GM18861 (cell line): ENCODE results near the gene SCAMP5.

Experiments
- ATAC-seq: cut with Tn5 transposase; IDR thresholded peaks from one replicate; pipeline ENCODE4 v1.9.1; 2021; ENCODE audit not compliant: unreplicated experiment

SCAMP5 gene

GRCh38 chr15:75021341-75021740, 26.0 kb downstream of the SCAMP5 start:
- ATAC-seq: no peak

- ATAC-seq: no peak
These were observed 27.4 kb downstream of the SCAMP5 start for GRCh38 chr15:75022783-75023180.

DNA sequence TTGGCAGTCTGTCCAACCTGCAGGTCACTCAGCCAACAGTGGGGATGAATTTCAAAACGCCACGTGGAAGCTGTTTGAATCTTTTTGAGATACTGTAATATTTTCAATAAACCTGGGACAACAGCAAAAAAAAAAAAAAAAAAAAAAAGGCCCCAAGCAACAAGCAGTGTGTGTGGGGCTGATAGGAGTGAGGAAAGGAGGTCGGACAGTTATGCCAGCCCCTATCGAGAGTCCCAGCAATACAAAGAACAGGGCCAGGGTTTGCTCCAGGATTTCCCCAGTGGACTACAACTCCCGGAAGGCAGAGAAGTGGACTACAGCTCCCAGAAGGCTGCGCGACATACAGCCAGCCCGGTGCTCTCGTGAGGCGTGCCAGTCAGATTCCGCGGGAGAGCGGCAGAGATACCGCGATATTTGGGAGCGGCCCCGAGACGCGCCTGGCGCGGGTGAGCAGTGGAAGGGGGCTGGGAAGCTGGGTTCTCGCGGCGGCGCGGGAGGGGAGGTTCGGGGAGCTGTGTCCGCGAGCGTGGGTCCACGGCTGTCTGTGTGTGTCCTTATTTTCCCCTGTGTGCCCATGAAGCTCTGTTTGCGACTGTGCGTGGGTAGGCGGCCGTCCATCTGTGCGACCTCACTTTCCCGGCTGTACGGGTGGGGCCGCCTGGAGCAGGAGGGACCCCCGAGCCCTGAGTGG, 28.0 kb downstream of the SCAMP5 start, which contains the start of gene PPCDC:
PPCDC (plus strand) TSS at position 410 of the 691 bp plus-strand sequence. CDS start 4,729 bp downstream, outside the sequence.
- ATAC-seq: peak; percentile 93

DNA sequence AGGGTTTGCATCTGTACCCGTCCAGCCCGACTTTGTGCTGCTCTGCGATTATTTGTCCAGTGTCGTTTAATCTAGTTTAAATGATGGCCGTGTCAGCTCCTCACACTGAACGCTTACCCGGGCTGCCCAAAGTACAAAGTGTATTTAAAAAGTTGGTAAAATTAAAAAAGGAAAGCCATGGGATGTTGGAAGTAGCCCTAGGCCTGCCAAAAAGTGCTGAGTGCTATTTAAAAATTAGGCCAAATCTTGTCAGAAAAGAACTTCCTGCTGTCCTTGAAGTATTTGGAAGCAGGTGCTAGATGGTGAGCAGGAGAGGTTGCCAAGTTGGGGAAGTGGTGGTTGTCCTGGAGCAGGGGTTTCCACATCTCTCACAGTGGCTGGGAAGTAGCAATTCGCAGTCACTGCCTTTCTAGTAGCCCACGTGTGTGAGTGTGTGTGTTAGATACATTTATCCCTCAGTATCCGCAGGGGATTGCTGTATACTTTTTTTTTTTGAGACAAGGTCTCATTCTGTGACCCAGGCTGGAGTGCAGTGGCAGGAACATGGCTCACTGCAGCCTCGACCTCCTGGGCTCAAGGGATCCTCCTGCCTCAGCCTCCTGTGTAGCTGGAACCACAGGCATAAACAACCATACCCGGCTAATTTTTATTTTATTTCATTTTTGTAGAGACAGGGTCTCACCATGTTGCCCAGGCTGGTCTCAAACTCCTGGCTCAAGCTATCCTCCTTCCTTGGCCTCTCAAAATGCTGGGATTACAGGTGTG, 28.7 kb downstream of the SCAMP5 start:
- ATAC-seq: no peak

DNA sequence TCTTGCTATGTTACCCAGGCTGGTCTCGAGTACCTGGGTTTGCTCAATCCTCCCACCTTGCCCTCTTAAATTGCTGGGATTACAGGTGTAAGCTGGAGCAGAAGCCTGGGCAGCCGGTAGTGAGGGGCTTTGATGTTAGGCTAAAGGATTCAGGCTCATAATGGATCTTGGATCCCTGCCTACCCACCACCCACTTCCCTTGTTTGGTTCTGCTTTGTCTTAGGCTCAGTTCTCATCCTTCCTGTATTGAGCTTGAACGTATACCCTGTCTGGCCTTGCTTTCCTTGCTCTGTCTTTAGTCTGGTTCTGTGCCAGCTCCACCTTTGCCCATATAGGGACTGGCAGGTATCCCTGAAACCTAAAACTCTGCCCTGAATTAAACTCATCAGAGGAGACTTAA, 29.7 kb downstream of the SCAMP5 start:
- no peak for ATAC-seq

- ATAC-seq: no peak
These were observed 30.3 kb downstream of the SCAMP5 start for GRCh38 chr15:75025548-75026260.

- no peak for ATAC-seq
These were observed 32.2 kb downstream of the SCAMP5 start for GRCh38 chr15:75027551-75027950.

GRCh38 chr15:75028991-75029377, 33.6 kb downstream of the SCAMP5 start:
- no peak for ATAC-seq

DNA sequence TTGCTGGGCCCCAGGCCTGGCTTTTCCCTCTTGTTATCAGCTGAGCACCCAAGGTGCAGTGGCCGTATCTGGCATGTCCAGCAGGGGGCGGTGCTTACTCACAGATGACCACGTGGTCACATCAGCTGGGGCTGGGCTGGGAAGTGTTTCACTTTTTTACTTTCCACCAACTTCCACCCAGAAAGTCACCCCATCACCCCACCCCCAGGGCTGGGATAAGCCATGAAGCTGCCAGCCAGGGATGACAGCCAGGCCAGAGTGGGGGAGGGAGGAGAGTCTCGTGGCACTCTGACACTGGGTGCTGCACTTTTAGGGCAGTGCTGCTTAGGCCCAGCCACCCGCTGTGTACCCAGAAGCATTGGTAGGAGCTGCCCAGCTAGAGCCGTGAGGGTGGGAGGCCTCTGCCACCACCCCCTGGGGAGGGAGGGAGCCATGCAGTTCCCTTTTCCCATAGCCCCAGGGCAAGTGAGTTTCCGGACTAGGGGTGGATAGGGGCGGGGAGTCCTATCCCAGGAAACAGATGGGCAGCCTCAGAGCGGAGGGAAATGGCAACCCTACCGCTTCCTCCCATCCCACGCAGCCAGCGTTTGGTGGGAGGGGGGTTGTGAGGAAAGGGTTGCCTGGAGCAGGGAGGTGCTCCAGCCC, 34.1 kb downstream of the SCAMP5 start:
- no peak for ATAC-seq

DNA sequence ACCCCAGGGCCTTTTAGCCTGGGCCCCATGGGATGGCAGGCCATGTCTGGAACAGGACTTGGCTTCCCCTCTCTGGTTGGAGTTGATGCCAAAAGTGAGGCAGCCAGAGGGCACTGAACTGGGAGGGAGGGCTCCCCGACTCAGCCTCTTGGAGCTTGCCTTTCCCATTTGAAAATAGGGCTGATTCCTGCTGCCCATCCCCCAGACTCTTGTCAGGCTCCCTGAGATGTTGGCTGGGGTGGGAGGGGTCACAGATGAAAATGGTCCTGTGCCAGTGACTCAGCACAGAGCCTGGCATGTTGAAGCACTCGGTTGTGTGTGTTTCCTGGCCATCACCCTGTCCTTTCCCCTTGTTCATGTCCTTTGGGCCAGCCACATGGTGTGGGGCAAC, 34.7 kb downstream of the SCAMP5 start:
- ATAC-seq: no peak

- ATAC-seq: no peak
These were observed 35.1 kb downstream of the SCAMP5 start for GRCh38 chr15:75030424-75030823.

GRCh38 chr15:75031848-75032247, 36.5 kb downstream of the SCAMP5 start:
- ATAC-seq: no peak

DNA sequence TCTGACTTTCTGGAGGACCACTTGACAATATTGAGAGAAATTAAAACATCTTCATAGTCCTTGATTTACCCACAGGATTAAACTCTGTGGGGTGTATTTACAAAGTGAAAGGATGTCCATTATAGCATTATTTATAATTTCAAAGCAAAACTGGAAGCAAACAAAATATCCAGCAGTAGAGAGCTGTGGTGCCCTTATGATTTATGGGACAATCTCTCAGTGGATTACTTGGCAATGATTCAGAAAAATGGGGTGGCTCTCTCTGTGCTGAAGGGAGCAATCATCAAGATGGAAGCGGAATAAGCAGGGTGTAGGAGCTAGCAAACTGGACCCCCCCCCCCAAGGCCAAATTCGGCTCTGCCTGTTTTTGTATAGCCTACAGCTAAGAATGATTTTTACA, 37.0 kb downstream of the SCAMP5 start:
- ATAC-seq: no peak

GRCh38 chr15:75033809-75034208, 38.4 kb downstream of the SCAMP5 start:
- ATAC-seq: no peak

DNA sequence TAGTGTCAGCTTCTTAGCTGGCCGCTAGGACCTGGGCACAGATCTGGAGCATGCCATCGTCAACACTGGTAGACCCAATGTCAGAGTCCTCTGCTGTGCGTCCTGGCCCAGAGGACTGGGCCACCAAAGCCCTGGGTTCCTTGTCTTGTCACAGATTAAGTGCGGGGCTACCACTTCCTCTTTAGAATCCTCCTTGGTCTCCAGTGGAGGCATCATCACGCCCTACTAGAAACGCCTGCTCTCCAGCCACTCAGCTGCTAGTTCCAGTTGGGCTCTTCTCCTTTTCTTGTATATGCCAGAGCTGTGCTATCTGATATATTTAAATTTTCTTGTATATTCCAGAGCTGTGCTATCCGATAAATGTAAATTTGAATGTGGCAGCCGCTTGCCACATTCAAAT, 39.3 kb downstream of the SCAMP5 start:
- no peak for ATAC-seq

GRCh38 chr15:75036212-75036616, 40.9 kb downstream of the SCAMP5 start:
- ATAC-seq: no peak

DNA sequence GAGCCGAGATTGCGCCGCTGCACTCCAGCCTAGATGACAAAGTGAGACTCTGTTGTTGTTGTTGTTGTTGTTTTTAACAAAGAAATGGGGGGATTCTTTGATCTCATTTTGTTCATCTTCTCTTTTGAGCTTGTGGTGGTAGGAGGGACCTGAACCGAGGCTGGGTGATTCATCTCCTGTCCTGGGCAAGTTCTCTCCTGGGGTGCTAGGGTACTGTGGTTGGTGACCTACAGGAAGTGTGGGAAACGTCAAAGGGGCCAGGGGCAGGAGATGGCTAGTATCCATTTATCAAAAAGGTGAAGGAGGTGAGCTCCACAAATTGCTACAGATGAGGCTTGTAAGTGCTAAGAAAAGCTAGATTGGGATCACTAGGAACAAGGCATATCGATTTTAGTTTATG, 42.3 kb downstream of the SCAMP5 start:
- no peak for ATAC-seq

GRCh38 chr15:75038231-75038630, 42.9 kb downstream of the SCAMP5 start:
- no peak for ATAC-seq

- ATAC-seq: peak; percentile 67
These were observed 47.6 kb downstream of the SCAMP5 start for GRCh38 chr15:75042730-75043508.

DNA sequence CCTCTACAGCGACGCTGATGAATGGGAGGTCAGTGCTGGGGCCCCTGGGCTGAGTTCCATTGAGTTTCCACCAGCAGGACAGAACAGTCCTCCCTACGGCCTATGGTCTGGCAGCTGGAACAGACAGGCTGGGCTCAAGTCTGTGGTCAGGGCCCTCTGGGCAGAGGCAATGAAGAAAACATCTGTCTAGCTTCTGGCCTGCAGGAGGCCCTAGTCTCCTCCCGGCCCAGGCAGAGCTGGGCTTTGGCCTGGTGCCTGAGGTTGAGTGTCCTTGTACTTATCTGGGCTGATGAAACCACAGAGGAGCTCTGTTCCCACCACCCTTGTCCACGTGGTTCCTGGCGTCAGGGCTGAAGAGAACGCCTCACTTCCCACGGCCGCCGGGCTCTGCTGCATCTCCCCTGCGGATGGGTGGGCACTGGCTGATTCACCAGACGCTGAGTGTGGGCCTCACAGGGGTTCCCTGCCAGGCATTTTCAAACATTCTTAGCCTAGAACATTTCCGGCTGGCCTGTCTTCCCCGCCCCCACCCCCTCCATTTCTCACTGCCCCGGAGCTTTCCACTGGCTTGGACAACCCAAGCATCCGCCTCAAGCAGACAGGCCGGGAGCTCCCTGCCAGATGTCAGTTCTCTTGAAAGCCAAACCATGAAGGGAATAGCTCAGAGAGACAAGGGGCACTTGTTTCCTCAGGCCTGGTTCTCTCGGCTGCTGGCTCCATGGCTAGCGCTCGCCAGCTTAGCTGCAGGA, 48.3 kb downstream of the SCAMP5 start:
- peak; percentile 29 for ATAC-seq
